CD4-positive, alpha-beta T cell treated with Interleukin-15 for 4 hours (primary cell): Measurements from ENCODE around the gene ITGA5.
A peak's percentile ranks its signal among the peaks of the same experiment; 100 is the strongest.

Experiments used
- DNase-seq: peaks from one replicate; pipeline ENCODE4 v3.0.0-alpha.2; 2020; ENCODE audit warnings: low spot score

The ITGA5 gene

GRCh38 chr12:54430471-54431069, 11.5 kb upstream of the ITGA5 start:
- DNase-seq: no peak

GRCh38 chr12:54429014-54429471, 10.0 kb upstream of the ITGA5 start:
- DNase-seq: no peak

GRCh38 chr12:54428050-54429013, 9.3 kb upstream of the ITGA5 start:
- DNase-seq: peak; percentile 33

- DNase-seq: no peak
Measured at GRCh38 chr12:54427106-54427505, 8.0 kb upstream of the ITGA5 start.

GRCh38 chr12:54426690-54427089, 7.6 kb upstream of the ITGA5 start:
- DNase-seq: no peak

GRCh38 chr12:54425702-54426101, 6.6 kb upstream of the ITGA5 start:
- DNase-seq: no peak

- DNase-seq: no peak
Measured at GRCh38 chr12:54424224-54424623, 5.2 kb upstream of the ITGA5 start.

GRCh38 chr12:54423816-54424150, 4.7 kb upstream of the ITGA5 start:
- DNase-seq: no peak

- no peak for DNase-seq
Measured at GRCh38 chr12:54421879-54422250, 2.8 kb upstream of the ITGA5 start.

- DNase-seq: no peak
Measured at GRCh38 chr12:54421175-54421878, 2.3 kb upstream of the ITGA5 start.

- no peak for DNase-seq
Measured at GRCh38 chr12:54420766-54421144, 1.7 kb upstream of the ITGA5 start.

- DNase-seq: no peak
Measured at GRCh38 chr12:54418441-54419087, 502 bp downstream of the ITGA5 start.

- no peak for DNase-seq
Measured at GRCh38 chr12:54417712-54418440, 1.2 kb downstream of the ITGA5 start.

- DNase-seq: peak; percentile 26
Measured at GRCh38 chr12:54416687-54417603, 2.1 kb downstream of the ITGA5 start.

GRCh38 chr12:54415221-54415929, 3.7 kb downstream of the ITGA5 start:
- DNase-seq: no peak

GRCh38 chr12:54413284-54414190, 5.5 kb downstream of the ITGA5 start:
- peak; percentile 86 for DNase-seq

- peak; percentile 36 for DNase-seq
Measured at GRCh38 chr12:54412786-54413185, 6.3 kb downstream of the ITGA5 start.

GRCh38 chr12:54412348-54412747, 6.7 kb downstream of the ITGA5 start:
- no peak for DNase-seq
